Fibroblast of lung (primary cell): ENCODE results near the gene FN3K.

Source experiments
- CTCF ChIP-seq, 2 donors: IDR thresholded peaks in 1 of 2; conservative IDR thresholded peaks in 1 of 2; 1 replicate in 1 of 2; 2 replicates in 1 of 2; pipeline ENCODE4 v1.5.1; 2011 to 2012; ENCODE audit warnings: low read length in 2 of 2, control low read depth in 1 of 2, inconsistent platforms in 1 of 2, low read depth in 1 of 2, mild to moderate bottlenecking in 1 of 2
- EZH2 ChIP-seq: IDR thresholded peaks from 2 replicates; pipeline ENCODE4 v1.5.1; 2012; ENCODE audit warnings: low read length, control low read depth, mild to moderate bottlenecking; ENCODE audit errors: missing control alignments

- TF ChIP-seq CTCF (conservative IDR thresholded peaks at IDR 0.05 in 1 of 2, IDR thresholded peaks at IDR 0.05 in 1 of 2; ENCODE audit: low read depth in 1 of 2, low read length in 2 of 2) (no peak), EZH2 (no peak)
Observed at GRCh38 chr17:82765371-82765770, 30.0 kb downstream of the FN3K start.
